Glutamatergic neuron (in vitro differentiated cells): ENCODE measurements around the gene AOAH. TPM values are rescaled to one million over a fixed set of nuclear protein-coding genes. Genes with fewer than 3 reads are reported as not detected.

Experiments
- DNase-seq: peaks from one replicate; pipeline ENCODE4 v3.0.0; 2022
- H3K27ac Mint-ChIP-seq: one replicate; pipeline ENCODE4 v1.8.0; 2020; ENCODE audit warnings: mild to moderate bottlenecking, mixed read lengths, inconsistent platforms; ENCODE audit not compliant: unreplicated experiment
- H3K27me3 Mint-ChIP-seq: one replicate; pipeline ENCODE4 v1.8.0; 2020; ENCODE audit warnings: mild to moderate bottlenecking, moderate library complexity, mixed read lengths, inconsistent platforms; ENCODE audit not compliant: unreplicated experiment
- H3K36me3 Mint-ChIP-seq: one replicate; pipeline ENCODE4 v1.8.0; 2020; ENCODE audit warnings: mild to moderate bottlenecking, mixed read lengths, inconsistent platforms; ENCODE audit not compliant: unreplicated experiment
- H3K4me1 Mint-ChIP-seq: one replicate; pipeline ENCODE4 v1.8.0; 2020; ENCODE audit warnings: mild to moderate bottlenecking, low read depth, mixed read lengths, inconsistent platforms; ENCODE audit not compliant: unreplicated experiment
- H3K4me3 Mint-ChIP-seq: one replicate; pipeline ENCODE4 v1.8.0; 2020; ENCODE audit warnings: mild to moderate bottlenecking, mixed read lengths, inconsistent platforms; ENCODE audit not compliant: unreplicated experiment
- H3K9me3 Mint-ChIP-seq: one replicate; pipeline ENCODE4 v1.8.0; 2020; ENCODE audit warnings: mild to moderate bottlenecking, moderate library complexity, mixed read lengths, inconsistent platforms; ENCODE audit not compliant: unreplicated experiment
- CTCF ChIP-seq: fragments of 200-600 bp; sonication (generic); IDR thresholded peaks from one replicate; pipeline ENCODE4 v1.5.0; 2021; ENCODE audit not compliant: partially characterized antibody, unreplicated experiment
- total RNA-seq: library from RNA; stranded (reverse); fragmentation: NEBNext Ultra II Directional; extraction: Animal tissue kit (Norgen Biotek cat#: 25700); gene quantifications from one replicate; pipeline ENCODE4 v1.2.1, GENCODE V29; 2021; ENCODE audit not compliant: unreplicated experiment

Gene AOAH
- total RNA-seq, 1 donor from 2014 or later = not detected

GRCh38 chr7:36762394-36762793, 38.1 kb upstream of the AOAH start:
- H3K9me3 Mint-ChIP-seq = peaks cover 1% of the 10 kb centered on the region
- H3K36me3 Mint-ChIP-seq = no peaks in the 10 kb centered on the region
- no peak overlapping the region for H3K4me3 Mint-ChIP-seq
- no peak for DNase-seq
- H3K4me1 Mint-ChIP-seq = peaks cover 7% of the 10 kb centered on the region
- H3K27ac Mint-ChIP-seq = no peak overlapping the region
- no peaks in the 10 kb centered on the region for H3K27me3 Mint-ChIP-seq
- TF ChIP-seq CTCF = no peak

- peaks cover 7% of the 10 kb centered on the region for H3K4me1 Mint-ChIP-seq
- no peak overlapping the region for H3K27ac Mint-ChIP-seq
- peaks cover 1% of the 10 kb centered on the region for H3K9me3 Mint-ChIP-seq
- no peak for TF ChIP-seq CTCF
- H3K4me3 Mint-ChIP-seq = no peak overlapping the region
- no peak for DNase-seq
- no peaks in the 10 kb centered on the region for H3K27me3 Mint-ChIP-seq
- no peaks in the 10 kb centered on the region for H3K36me3 Mint-ChIP-seq
Measured at GRCh38 chr7:36761835-36762234, 37.5 kb upstream of the AOAH start.

- no peak overlapping the region for H3K4me3 Mint-ChIP-seq
- peaks cover 7% of the 10 kb centered on the region for H3K4me1 Mint-ChIP-seq
- H3K27ac Mint-ChIP-seq = no peak overlapping the region
Measured at GRCh38 chr7:36760856-36761762, 36.8 kb upstream of the AOAH start.

GRCh38 chr7:36758879-36759278, 34.6 kb upstream of the AOAH start:
- TF ChIP-seq CTCF = no peak
- H3K27ac Mint-ChIP-seq = no peak overlapping the region
- peaks cover 7% of the 10 kb centered on the region for H3K4me1 Mint-ChIP-seq
- no peak overlapping the region for H3K4me3 Mint-ChIP-seq
- H3K9me3 Mint-ChIP-seq = peaks cover 1% of the 10 kb centered on the region
- no peak for DNase-seq
- H3K27me3 Mint-ChIP-seq = no peaks in the 10 kb centered on the region
- no peaks in the 10 kb centered on the region for H3K36me3 Mint-ChIP-seq

More at GRCh38 chr7:36760856-36761762, 36.8 kb upstream of the AOAH start:
- no peak for DNase-seq
- Mint-ChIP-seq H3K36me3 (no peaks in the 10 kb centered on the region), H3K27me3 (no peaks in the 10 kb centered on the region), H3K9me3 (peaks cover 1% of the 10 kb centered on the region)
- no peak for TF ChIP-seq CTCF

- Mint-ChIP-seq H3K4me1 (no peaks in the 10 kb centered on the region), H3K36me3 (no peaks in the 10 kb centered on the region), H3K9me3 (peaks cover 2% of the 10 kb centered on the region), H3K27me3 (no peaks in the 10 kb centered on the region), H3K27ac (no peak overlapping the region), H3K4me3 (no peak overlapping the region)
- DNase-seq = no peak
- no peak for TF ChIP-seq CTCF
Measured at GRCh38 chr7:36755484-36755883, 31.2 kb upstream of the AOAH start.
